GM23248 (cell line): ENCODE results near the gene HEATR9. TPM values are rescaled to one million over a fixed set of nuclear protein-coding genes. Genes with fewer than 3 reads are reported as not detected.

ENCODE experiments used
- DNase-seq: peaks from one replicate; pipeline ENCODE4 v3.0.0-alpha.2; 2015
- H2AFZ ChIP-seq: fragments of 200-600 bp; sonication (generic); 2 replicates; pipeline ENCODE4 v1.6.1; 2016; ENCODE audit warnings: antibody characterized with exemption
- H3F3A ChIP-seq: fragments of 200-600 bp; sonication (generic); 2 replicates; pipeline ENCODE4 v1.6.1; 2016; ENCODE audit warnings: mild to moderate bottlenecking, antibody characterized with exemption, mixed run types; ENCODE audit not compliant: insufficient read depth
- H3K27ac ChIP-seq: fragments of 200-600 bp; sonication (generic); 2 replicates; pipeline ENCODE4 v1.5.1; 2016; ENCODE audit warnings: mild to moderate bottlenecking
- H3K27me3 ChIP-seq: fragments of 200-600 bp; sonication (generic); replicated peaks from 2 replicates; pipeline ENCODE4 v1.6.1; 2016; ENCODE audit warnings: mild to moderate bottlenecking; ENCODE audit not compliant: insufficient read depth
- H3K36me3 ChIP-seq: fragments of 200-600 bp; sonication (generic); 2 replicates; pipeline ENCODE4 v1.6.1; 2016; ENCODE audit warnings: low read depth, mild to moderate bottlenecking
- H3K4me1 ChIP-seq: fragments of 200-600 bp; sonication (generic); 2 replicates; pipeline ENCODE4 v1.6.1; 2016; ENCODE audit warnings: mild to moderate bottlenecking; ENCODE audit not compliant: insufficient read depth
- H3K4me2 ChIP-seq: fragments of 200-600 bp; sonication (generic); one replicate; pipeline ENCODE4 v1.6.1; 2016; ENCODE audit warnings: mild to moderate bottlenecking; ENCODE audit not compliant: unreplicated experiment
- H3K4me3 ChIP-seq: fragments of 200-600 bp; sonication (generic); 2 replicates; pipeline ENCODE4 v1.5.1; 2016; ENCODE audit warnings: mild to moderate bottlenecking
- H3K79me2 ChIP-seq: fragments of 200-600 bp; sonication (generic); 2 replicates; pipeline ENCODE4 v1.6.1; 2016; ENCODE audit warnings: mild to moderate bottlenecking; ENCODE audit not compliant: insufficient read depth
- H3K9ac ChIP-seq: fragments of 200-600 bp; sonication (generic); 2 replicates; pipeline ENCODE4 v1.6.1; 2016; ENCODE audit warnings: mild to moderate bottlenecking
- H3K9me2 ChIP-seq: fragments of 200-600 bp; sonication (generic); 2 replicates; pipeline ENCODE4 v1.6.1; 2016; ENCODE audit warnings: mixed run types, mild to moderate bottlenecking, moderate library complexity; ENCODE audit not compliant: insufficient read depth
- H3K9me3 ChIP-seq: fragments of 200-600 bp; sonication (generic); one replicate; pipeline ENCODE4 v1.6.1; 2017; ENCODE audit warnings: low read depth
- H4K20me1 ChIP-seq: fragments of 200-600 bp; sonication (generic); 2 replicates; pipeline ENCODE4 v1.6.0; 2016; ENCODE audit not compliant: insufficient read depth
- EZH2 ChIP-seq: fragments of 200-600 bp; sonication (generic); IDR thresholded peaks from 2 replicates; pipeline ENCODE4 v1.6.1; 2018; ENCODE audit warnings: antibody characterized with exemption, mild to moderate bottlenecking; ENCODE audit not compliant: insufficient read depth, poor library complexity, severe bottlenecking
- EZH2phosphoT487 ChIP-seq: fragments of 200-600 bp; sonication (generic); IDR thresholded peaks from 2 replicates; pipeline ENCODE4 v1.6.1; 2018; ENCODE audit warnings: antibody characterized with exemption, moderate library complexity, mild to moderate bottlenecking, low read depth; ENCODE audit not compliant: insufficient read depth
- WGBS, 2 experiments: methylation state at CpG; one replicate each; pipeline ENCODE4 v1.1.6; 2015 to 2017; ENCODE audit warnings: low lambda C conversion rate in 2 of 2, low coverage in 1 of 2; ENCODE audit errors: missing lambda C conversion rate in 2 of 2; 5-methylcytosine and 5-hydroxymethylcytosine counted together
- in situ Hi-C: fragments of 300-500 bp; cut with MboI; formaldehyde crosslinking; loops from 2 replicates; pipeline ENCODE4 v1.15.0; 2020
- polyA plus RNA-seq: library from polyadenylated mRNA; unstranded; fragments of >200 nt; fragmentation: Nextera tagmentation; extraction: Ambion mirVana; gene quantifications from 2 replicates; pipeline ENCODE4 v1.2.1, GENCODE V29; 2016
- total RNA-seq: library from RNA; depleted of rRNA; stranded (reverse); fragments of >200 nt; shearing (Covaris generic); gene quantifications from 2 replicates; pipeline ENCODE4 v1.2.3, GENCODE V29; 2014

Gene HEATR9
- total and polyA plus RNA-seq, 2 experiments from 2014 or later, result not detected

GRCh38 chr17:35913609-35914008 lies 44.9 kb upstream of the HEATR9 start:
- DNase-seq, result no peak
- H3K9ac ChIP-seq, result no peak overlapping the region
- H3K4me3 ChIP-seq, result no peak overlapping the region
- H4K20me1 ChIP-seq, result no peaks in the 10 kb centered on the region
- 25 to 26% methylated on average over 4 of the region's 4 CpGs for WGBS, 2 experiments
- no peaks in the 10 kb centered on the region for H3K9me2 ChIP-seq
- H3K79me2 ChIP-seq, result no peaks in the 10 kb centered on the region
- no peaks in the 10 kb centered on the region for H3K27me3 ChIP-seq
- in situ Hi-C loops, result no loop called here
- H3K27ac ChIP-seq, result no peak overlapping the region
- no peaks in the 10 kb centered on the region for H3K36me3 ChIP-seq
- no peak overlapping the region for H3K4me2 ChIP-seq
- no peaks in the 10 kb centered on the region for H3K9me3 ChIP-seq
- H2AFZ ChIP-seq, result no peak overlapping the region
- H3F3A ChIP-seq, result no peaks in the 10 kb centered on the region
- TF ChIP-seq EZH2phosphoT487 (no peak), EZH2 (no peak)
- H3K4me1 ChIP-seq, result no peaks in the 10 kb centered on the region

- H3K79me2 ChIP-seq, result no peaks in the 10 kb centered on the region
- 29% methylated on average over 2 of the region's 2 CpGs for WGBS, 2 experiments
Measured at GRCh38 chr17:35912942-35913341, 44.3 kb upstream of the HEATR9 start.

GRCh38 chr17:35912339-35912912 lies 43.7 kb upstream of the HEATR9 start:
- Histone ChIP-seq H3K27me3 (no peaks in the 10 kb centered on the region), H3K36me3 (no peaks in the 10 kb centered on the region), H4K20me1 (no peaks in the 10 kb centered on the region), H3K9me3 (no peaks in the 10 kb centered on the region), H3K9me2 (no peaks in the 10 kb centered on the region), H3K79me2 (no peaks in the 10 kb centered on the region), H3K27ac (no peak overlapping the region), H3K4me3 (no peak overlapping the region), H3K4me1 (peaks cover 5% of the 10 kb centered on the region; the same call in 1 of the 2 replicates), H2AFZ (no peak overlapping the region), H3K4me2 (no peak overlapping the region), H3K9ac (no peak overlapping the region), H3F3A (no peaks in the 10 kb centered on the region)
- TF ChIP-seq EZH2 (no peak), EZH2phosphoT487 (no peak)
- in situ Hi-C loops, result no loop called here
- WGBS, 2 experiments, result 56 to 67% methylated on average over 3 of the region's 3 CpGs
- no peak for DNase-seq

More at GRCh38 chr17:35912942-35913341, 44.3 kb upstream of the HEATR9 start:
- H3K4me3 ChIP-seq, result no peak overlapping the region
- no peaks in the 10 kb centered on the region for H3K36me3 ChIP-seq
- no peak overlapping the region for H3K4me2 ChIP-seq
- no peak for TF ChIP-seq EZH2
- TF ChIP-seq EZH2phosphoT487, result no peak
- no peaks in the 10 kb centered on the region for H4K20me1 ChIP-seq
- no peak overlapping the region for H2AFZ ChIP-seq
- no peaks in the 10 kb centered on the region for H3K27me3 ChIP-seq
- H3K9me2 ChIP-seq, result no peaks in the 10 kb centered on the region
- DNase-seq, result no peak
- no peak overlapping the region for H3K9ac ChIP-seq
- in situ Hi-C loops, result no loop called here
- H3F3A ChIP-seq, result no peaks in the 10 kb centered on the region
- no peaks in the 10 kb centered on the region for H3K9me3 ChIP-seq
- no peak overlapping the region for H3K27ac ChIP-seq
- H3K4me1 ChIP-seq, result no peaks in the 10 kb centered on the region

GRCh38 chr17:35909408-35909807 lies 40.7 kb upstream of the HEATR9 start:
- no peaks in the 10 kb centered on the region for H3K79me2 ChIP-seq
- H4K20me1 ChIP-seq, result no peaks in the 10 kb centered on the region
- no peak overlapping the region for H3K4me3 ChIP-seq
- no peaks in the 10 kb centered on the region for H3K36me3 ChIP-seq
- 25 to 42% methylated on average over 3 of the region's 3 CpGs for WGBS, 2 experiments
- H3K4me1 ChIP-seq, result peaks cover 9% of the 10 kb centered on the region
- no peaks in the 10 kb centered on the region for H3F3A ChIP-seq
- in situ Hi-C loops, result no loop called here
- DNase-seq, result no peak
- no peaks in the 10 kb centered on the region; the same call in 1 of the 2 replicates for H3K27me3 ChIP-seq
- no peaks in the 10 kb centered on the region for H3K9me2 ChIP-seq
- no peaks in the 10 kb centered on the region for H3K9me3 ChIP-seq
- H3K27ac ChIP-seq, result no peak overlapping the region
- H3K9ac ChIP-seq, result no peak overlapping the region
- H3K4me2 ChIP-seq, result no peak overlapping the region
- no peak for TF ChIP-seq EZH2
- no peak for TF ChIP-seq EZH2phosphoT487
- H2AFZ ChIP-seq, result no peak overlapping the region
